ENCODE measurements around the gene PROZ. TPM values are rescaled to one million over a fixed set of nuclear protein-coding genes. Genes with fewer than 3 reads are reported as not detected.

Gene PROZ
- total and polyA plus RNA-seq, 3 experiments from 2014 or later = not detected

DNA sequence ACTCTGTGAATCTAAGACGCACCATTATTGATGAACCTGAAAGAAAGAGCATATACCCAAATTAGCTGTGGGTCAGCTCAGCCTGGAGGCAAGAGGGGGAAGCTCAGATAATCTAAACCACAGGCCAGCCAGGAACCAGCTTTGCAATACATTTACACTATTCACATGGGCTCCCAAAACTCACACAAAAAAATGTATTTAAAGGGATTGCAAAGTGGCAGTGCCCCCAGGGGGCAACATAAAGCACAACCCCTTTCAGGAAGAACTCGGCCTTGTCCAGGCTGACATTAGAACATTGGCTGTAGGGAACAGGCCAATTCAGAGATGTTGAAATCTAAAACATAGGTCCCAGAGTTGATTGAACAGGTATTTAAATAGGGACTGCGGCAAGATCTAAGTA lies 3.2 kb upstream of the PROZ start:
- Histone ChIP-seq H3K9me3 (ENCODE audit: low read length) (no peaks in the 10 kb centered on the region), H3K36me3 (ENCODE audit: insufficient read depth, low read length) (no peaks in the 10 kb centered on the region), H3K27ac (ENCODE audit: low read depth, low read length) (no peak overlapping the region), H3K27me3 (ENCODE audit: insufficient read depth, low read length, poor library complexity, severe bottlenecking) (no peaks in the 10 kb centered on the region), H3K4me1 (ENCODE audit: insufficient read depth, low read length) (peaks cover 14% of the 10 kb centered on the region), H3K4me3 (ENCODE audit: low read length) (no peak overlapping the region)
- Mint-ChIP-seq H3K36me3 (no peaks in the 10 kb centered on the region), H3K4me3 (peak overlapping the region in 4 of 7 donors; percentile 23 to 73 (median 64)), H3K27me3 (peaks cover 0 to 1% of the 10 kb centered on the region in 2 donors), H3K27ac (peak overlapping the region; percentile 64 to 95 (median 88)), H3K9me3 (peaks cover 0 to 7% (median 0%) of the 10 kb centered on the region in 5 donors), H3K4me1 (peaks cover 17 to 32% (median 25%) of the 10 kb centered on the region in 3 donors)
- ChIA-PET POLR2A (interaction anchor here (0.8 kb wide), 1 partner anchor 10 kb away, joined by 4 read pairs; no protein-coding TSS in a partner anchor), CTCF (no interaction called here)
- no peak for DNase-seq

DNA sequence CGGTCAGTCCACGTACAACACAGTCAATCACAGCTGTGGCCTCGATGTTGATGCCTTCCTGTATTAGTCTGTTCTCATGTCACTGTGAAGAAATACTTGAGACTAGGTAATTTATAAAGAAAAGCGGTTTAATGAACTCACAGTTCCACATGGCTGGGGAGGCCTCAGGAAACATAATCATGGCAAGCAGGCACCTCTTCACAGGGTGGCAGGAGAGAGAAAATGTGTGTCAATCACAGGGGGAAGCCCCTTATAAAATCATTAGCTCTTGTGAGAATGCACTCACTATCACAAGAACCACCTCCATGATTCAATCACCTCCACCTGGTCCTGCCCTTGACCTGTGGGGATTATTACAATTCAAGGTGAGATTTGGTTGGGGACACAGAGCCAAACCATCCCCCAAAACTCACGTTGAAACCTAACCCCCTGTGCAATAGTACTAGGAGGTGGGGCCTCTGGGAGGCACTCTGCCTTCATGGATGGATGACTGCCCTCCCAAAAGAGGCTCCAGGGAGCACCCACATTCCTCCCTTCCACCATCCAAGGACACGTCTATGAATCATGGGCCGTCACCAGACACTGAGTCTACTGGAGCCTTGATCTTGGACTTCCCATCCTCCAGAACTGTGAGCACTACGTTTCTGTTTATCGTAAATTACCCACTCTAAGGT lies 2.3 kb upstream of the PROZ start:
- POLR2A ChIA-PET = no interaction called here
- DNase-seq = no peak
- H3K27ac ChIP-seq (ENCODE audit: low read depth, low read length) = no peak overlapping the region
- no peaks in the 10 kb centered on the region for H3K27me3 ChIP-seq (ENCODE audit: insufficient read depth, low read length, poor library complexity, severe bottlenecking)
- H3K27me3 Mint-ChIP-seq = peaks cover 0 to 1% of the 10 kb centered on the region in 2 donors
- H3K4me3 ChIP-seq (ENCODE audit: low read length) = no peak overlapping the region
- H3K36me3 Mint-ChIP-seq = no peaks in the 10 kb centered on the region
- no peaks in the 10 kb centered on the region for H3K9me3 ChIP-seq (ENCODE audit: low read length)
- peaks cover 22% of the 10 kb centered on the region for H3K4me1 ChIP-seq (ENCODE audit: insufficient read depth, low read length)
- H3K36me3 ChIP-seq (ENCODE audit: insufficient read depth, low read length) = no peaks in the 10 kb centered on the region
- H3K4me3 Mint-ChIP-seq = peak overlapping the region in 1 of 7 donors; percentile 34
- H3K4me1 Mint-ChIP-seq = peaks cover 20 to 41% (median 34%) of the 10 kb centered on the region in 3 donors
- CTCF ChIA-PET = no interaction called here
- H3K9me3 Mint-ChIP-seq = peaks cover 0 to 7% (median 0%) of the 10 kb centered on the region in 5 donors
- peak overlapping the region in 2 of 8 donors; percentile 38 to 93 for H3K27ac Mint-ChIP-seq

DNA sequence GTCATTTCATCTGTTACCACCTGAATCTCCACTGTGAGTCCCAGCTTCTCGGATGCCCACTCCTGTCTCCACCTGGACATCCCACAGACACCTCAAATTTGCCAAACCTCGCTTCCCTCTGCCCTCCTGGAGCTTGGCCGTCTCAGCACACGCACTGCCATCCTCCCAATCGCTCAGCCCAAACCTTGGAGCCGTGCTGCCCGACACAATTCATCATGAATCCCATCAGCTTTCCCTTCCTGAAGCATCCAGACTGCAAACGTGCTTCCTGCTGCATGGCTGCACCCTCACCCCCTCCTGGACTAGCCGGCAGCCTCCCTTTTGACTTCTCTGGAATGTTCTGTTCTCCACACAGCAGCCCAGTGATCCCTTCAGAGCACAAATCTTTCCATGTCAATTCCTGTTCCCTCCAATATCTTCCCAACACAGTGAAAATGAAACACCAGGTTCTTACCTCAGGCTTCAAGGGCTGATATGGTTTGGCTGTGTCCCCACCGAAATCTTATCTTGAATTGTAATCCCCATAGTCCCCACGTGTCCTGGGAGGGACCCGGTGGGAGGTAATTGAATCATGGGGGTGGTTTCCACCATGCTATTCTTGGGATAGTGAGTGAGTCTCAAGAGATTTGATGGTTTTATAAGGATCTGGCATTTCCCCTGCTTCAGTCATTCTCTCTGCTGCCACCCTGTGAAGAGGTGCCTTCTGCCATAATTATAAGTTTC lies 1.1 kb upstream of the PROZ start:
- Mint-ChIP-seq H3K4me3 (peak overlapping the region in 2 of 7 donors; percentile 34 to 39), H3K27me3 (peaks cover 0 to 1% of the 10 kb centered on the region in 2 donors), H3K9me3 (peaks cover 0 to 7% (median 0%) of the 10 kb centered on the region in 5 donors), H3K27ac (peak overlapping the region in 4 of 8 donors; percentile 24 to 93 (median 56)), H3K4me1 (peaks cover 20 to 41% (median 35%) of the 10 kb centered on the region in 3 donors), H3K36me3 (no peaks in the 10 kb centered on the region)
- no peaks in the 10 kb centered on the region for H3K27me3 ChIP-seq (ENCODE audit: insufficient read depth, low read length, poor library complexity, severe bottlenecking)
- no peaks in the 10 kb centered on the region for H3K9me3 ChIP-seq (ENCODE audit: low read length)
- H3K4me1 ChIP-seq (ENCODE audit: insufficient read depth, low read length) = peaks cover 24% of the 10 kb centered on the region
- no peaks in the 10 kb centered on the region for H3K36me3 ChIP-seq (ENCODE audit: insufficient read depth, low read length)
- H3K4me3 ChIP-seq (ENCODE audit: low read length) = no peak overlapping the region
- no peak overlapping the region for H3K27ac ChIP-seq (ENCODE audit: low read depth, low read length)
- POLR2A ChIA-PET = interaction anchor here (1.0 kb wide), 1 partner anchor 52 kb away, joined by 3 read pairs; the partner anchor contains the start of genes CUL4A and PCID2
- CTCF ChIA-PET = no interaction called here
- no peak for DNase-seq

DNA sequence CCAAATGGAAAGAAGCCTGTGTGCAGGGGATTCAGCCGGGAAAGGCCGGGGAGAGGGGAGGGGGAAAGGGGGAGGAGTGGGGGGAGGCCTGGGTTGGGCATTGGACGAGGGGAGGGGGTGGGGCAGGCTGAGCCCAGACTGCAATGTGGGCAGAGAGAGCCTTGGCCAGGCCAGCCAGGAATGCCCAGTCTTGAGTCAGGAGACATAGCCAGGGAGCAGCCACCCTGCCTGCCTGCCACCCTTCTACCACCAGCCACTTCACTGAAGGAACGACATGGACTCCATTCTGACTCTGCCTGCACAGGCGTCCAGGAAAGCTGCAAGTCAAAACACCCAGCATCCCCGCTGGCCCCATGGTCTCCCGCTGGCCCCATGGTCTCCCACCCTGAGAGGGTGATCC lies 498 bp downstream of the PROZ start:
- peaks cover 13% of the 10 kb centered on the region for H3K4me1 ChIP-seq (ENCODE audit: insufficient read depth, low read length)
- Mint-ChIP-seq H3K27me3 (no peaks in the 10 kb centered on the region), H3K4me1 (peaks cover 18 to 43% (median 34%) of the 10 kb centered on the region in 3 donors), H3K4me3 (no peak overlapping the region), H3K27ac (peak overlapping the region in 2 of 8 donors; percentile 34 to 93), H3K9me3 (peaks cover 0 to 7% (median 0%) of the 10 kb centered on the region in 5 donors), H3K36me3 (no peaks in the 10 kb centered on the region)
- no peak overlapping the region for H3K4me3 ChIP-seq (ENCODE audit: low read length)
- no peak for DNase-seq
- no peak overlapping the region for H3K27ac ChIP-seq (ENCODE audit: low read depth, low read length)
- no peaks in the 10 kb centered on the region for H3K36me3 ChIP-seq (ENCODE audit: insufficient read depth, low read length)
- H3K9me3 ChIP-seq (ENCODE audit: low read length) = no peaks in the 10 kb centered on the region
- CTCF ChIA-PET = interaction anchor here (1.4 kb wide), 1 partner anchor 11 kb away, joined by 3 read pairs; no protein-coding TSS in a partner anchor
- POLR2A ChIA-PET = no interaction called here
- H3K27me3 ChIP-seq (ENCODE audit: insufficient read depth, low read length, poor library complexity, severe bottlenecking) = no peaks in the 10 kb centered on the region

DNA sequence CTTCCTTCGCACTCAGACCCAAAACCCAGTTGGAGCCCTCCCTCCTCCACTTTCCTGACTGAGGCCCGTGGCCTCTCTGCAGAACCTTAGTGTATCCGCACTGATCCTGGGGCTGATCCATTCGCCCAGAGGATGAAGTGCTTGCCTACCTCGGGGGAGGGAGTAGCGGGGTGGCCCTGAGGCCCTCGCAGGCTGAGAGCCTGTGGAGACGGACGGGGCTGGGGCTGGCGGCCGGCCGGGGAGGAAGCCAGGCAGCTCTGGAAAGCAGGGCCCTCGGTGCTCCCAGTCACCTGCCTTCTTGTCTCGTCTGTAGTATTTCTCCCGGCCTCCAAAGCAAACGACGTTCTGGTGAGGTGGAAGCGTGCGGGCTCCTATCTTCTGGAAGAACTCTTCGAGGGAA lies 1.3 kb downstream of the PROZ start:
- peaks cover 18 to 46% (median 39%) of the 10 kb centered on the region in 3 donors for H3K4me1 Mint-ChIP-seq
- Histone ChIP-seq H3K27ac (ENCODE audit: low read depth, low read length) (no peak overlapping the region), H3K9me3 (ENCODE audit: low read length) (no peaks in the 10 kb centered on the region), H3K4me1 (ENCODE audit: insufficient read depth, low read length) (peaks cover 13% of the 10 kb centered on the region), H3K4me3 (ENCODE audit: low read length) (no peak overlapping the region), H3K27me3 (ENCODE audit: insufficient read depth, low read length, poor library complexity, severe bottlenecking) (no peaks in the 10 kb centered on the region), H3K36me3 (ENCODE audit: insufficient read depth, low read length) (no peaks in the 10 kb centered on the region)
- ChIA-PET CTCF (interaction anchor here (0.9 kb wide), 1 partner anchor 26 kb away, joined by 3 read pairs; no protein-coding TSS in a partner anchor), POLR2A (no interaction called here)
- peak overlapping the region in 5 of 8 donors; percentile 57 to 83 (median 62) for H3K27ac Mint-ChIP-seq
- H3K9me3 Mint-ChIP-seq = peaks cover 0 to 7% (median 0%) of the 10 kb centered on the region in 5 donors
- H3K36me3 Mint-ChIP-seq = no peaks in the 10 kb centered on the region
- DNase-seq = no peak
- H3K27me3 Mint-ChIP-seq = no peaks in the 10 kb centered on the region
- H3K4me3 Mint-ChIP-seq = peak overlapping the region in 1 of 7 donors; percentile 13

DNA sequence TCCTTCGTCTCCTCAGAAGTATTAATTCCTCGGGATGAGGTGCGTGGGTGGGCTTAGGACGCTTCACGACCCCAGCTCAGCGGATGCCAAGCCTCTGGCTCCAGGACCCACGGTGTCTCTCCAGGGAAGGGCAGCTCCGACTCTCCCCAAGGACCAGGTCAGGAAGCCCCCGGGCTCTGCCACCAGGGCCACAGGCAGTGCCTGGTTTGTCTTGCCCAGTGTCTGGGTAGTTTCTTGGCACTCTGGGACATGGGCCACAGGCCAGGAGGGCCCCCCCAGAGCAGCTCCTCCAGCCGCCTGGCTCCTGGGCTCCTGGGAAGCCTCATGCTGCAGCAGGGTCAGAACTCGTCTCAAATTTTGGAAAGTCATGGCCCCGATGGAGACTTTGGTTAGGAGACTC lies 2.5 kb downstream of the PROZ start:
- ChIA-PET CTCF (interaction anchor here (1.1 kb wide), 1 partner anchor 15 kb away, joined by 4 read pairs; no protein-coding TSS in a partner anchor), POLR2A (interaction anchor here (0.7 kb wide), 1 partner anchor 49 kb away, joined by 3 read pairs; no protein-coding TSS in a partner anchor)
- Histone ChIP-seq H3K27ac (ENCODE audit: low read depth, low read length) (no peak overlapping the region), H3K27me3 (ENCODE audit: insufficient read depth, low read length, poor library complexity, severe bottlenecking) (no peaks in the 10 kb centered on the region), H3K4me1 (ENCODE audit: insufficient read depth, low read length) (peaks cover 13% of the 10 kb centered on the region), H3K4me3 (ENCODE audit: low read length) (no peak overlapping the region), H3K36me3 (ENCODE audit: insufficient read depth, low read length) (no peaks in the 10 kb centered on the region), H3K9me3 (ENCODE audit: low read length) (no peaks in the 10 kb centered on the region)
- Mint-ChIP-seq H3K4me1 (peaks cover 18 to 54% (median 45%) of the 10 kb centered on the region in 3 donors), H3K27me3 (no peaks in the 10 kb centered on the region), H3K27ac (peak overlapping the region in 6 of 8 donors; percentile 13 to 89 (median 68)), H3K36me3 (no peaks in the 10 kb centered on the region), H3K9me3 (no peaks in the 10 kb centered on the region), H3K4me3 (peak overlapping the region in 3 of 7 donors; percentile 39 to 42 (median 41))
- no peak for DNase-seq

DNA sequence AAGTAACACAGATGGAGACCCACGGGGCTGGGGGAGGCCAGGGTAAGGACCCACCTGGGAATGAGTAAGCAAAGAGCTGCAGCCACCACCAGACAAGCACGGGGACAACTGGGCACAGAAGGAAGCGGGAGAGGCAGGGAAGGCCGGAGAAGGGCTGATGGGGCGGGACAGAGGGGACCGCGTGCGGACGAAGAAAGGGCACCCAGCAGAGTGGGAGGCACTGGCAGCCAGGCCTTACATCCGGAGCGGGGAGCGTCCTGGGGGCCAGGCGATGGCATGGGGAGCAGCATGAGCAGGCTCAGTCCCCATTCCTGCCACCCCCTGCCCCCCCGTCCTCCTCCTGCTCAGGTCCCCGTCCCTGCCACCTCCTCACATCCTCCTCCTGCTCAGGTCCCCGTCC lies 3.0 kb downstream of the PROZ start:
- H3K27ac ChIP-seq (ENCODE audit: low read depth, low read length) = no peak overlapping the region
- H3K4me3 ChIP-seq (ENCODE audit: low read length) = no peak overlapping the region
- no peaks in the 10 kb centered on the region for H3K36me3 ChIP-seq (ENCODE audit: insufficient read depth, low read length)
- Mint-ChIP-seq H3K4me1 (peaks cover 22 to 59% (median 49%) of the 10 kb centered on the region in 3 donors), H3K9me3 (no peaks in the 10 kb centered on the region), H3K27ac (peak overlapping the region in 5 of 8 donors; percentile 13 to 89 (median 75)), H3K36me3 (no peaks in the 10 kb centered on the region), H3K4me3 (peak overlapping the region in 5 of 7 donors; percentile 39 to 59 (median 42)), H3K27me3 (no peaks in the 10 kb centered on the region)
- peaks cover 13% of the 10 kb centered on the region for H3K4me1 ChIP-seq (ENCODE audit: insufficient read depth, low read length)
- H3K27me3 ChIP-seq (ENCODE audit: insufficient read depth, low read length, poor library complexity, severe bottlenecking) = no peaks in the 10 kb centered on the region
- ChIA-PET POLR2A (interaction anchor here (0.7 kb wide), 1 partner anchor 49 kb away, joined by 3 read pairs; no protein-coding TSS in a partner anchor), CTCF (interaction anchor here (1.1 kb wide), 1 partner anchor 14 kb away, joined by 4 read pairs; no protein-coding TSS in a partner anchor)
- peak in 1 of 5 donors; percentile 6 for DNase-seq
- H3K9me3 ChIP-seq (ENCODE audit: low read length) = no peaks in the 10 kb centered on the region

All from CD8-positive, alpha-beta memory T cell (primary cell).